Measurements from ENCODE around the gene UBE2L5. TPM values are rescaled to one million over a fixed set of nuclear protein-coding genes. Genes with fewer than 3 reads are reported as not detected.

The UBE2L5 gene
- total RNA-seq, 1 donor from 2014 or later: not detected

- TF ChIP-seq CTCF (conservative IDR thresholded peaks at IDR 0.05): peak; percentile 80
- peaks cover 8% of the 10 kb centered on the region for H3K27me3 Mint-ChIP-seq
- H3K27ac Mint-ChIP-seq: no peak overlapping the region
- peaks cover 23% of the 10 kb centered on the region for H3K4me1 Mint-ChIP-seq (ENCODE audit: unreplicated experiment)
- DNase-seq (ENCODE audit: extremely low spot score, unreplicated experiment): peak; percentile 93
- no peaks in the 10 kb centered on the region for H3K9me3 Mint-ChIP-seq
- peak overlapping the region; percentile 66 for H3K4me3 Mint-ChIP-seq
- no peaks in the 10 kb centered on the region for H3K36me3 Mint-ChIP-seq
These were observed 13.8 kb upstream of the UBE2L5 start for GRCh38 chr13:30408319-30409101.

- TF ChIP-seq CTCF (conservative IDR thresholded peaks at IDR 0.05): no peak
- peak overlapping the region; percentile 34 for H3K27ac Mint-ChIP-seq
- H3K4me1 Mint-ChIP-seq (ENCODE audit: unreplicated experiment): peaks cover 20% of the 10 kb centered on the region
These were observed 12.2 kb upstream of the UBE2L5 start for GRCh38 chr13:30409886-30410704.

GRCh38 chr13:30410705-30411125 is 11.6 kb upstream of the UBE2L5 start:
- H3K4me3 Mint-ChIP-seq: no peak overlapping the region
- DNase-seq (ENCODE audit: extremely low spot score, unreplicated experiment): no peak
- no peaks in the 10 kb centered on the region for H3K36me3 Mint-ChIP-seq
- peak overlapping the region; percentile 34 for H3K27ac Mint-ChIP-seq
- peaks cover 8% of the 10 kb centered on the region for H3K27me3 Mint-ChIP-seq
- H3K4me1 Mint-ChIP-seq (ENCODE audit: unreplicated experiment): peaks cover 15% of the 10 kb centered on the region
- H3K9me3 Mint-ChIP-seq: no peaks in the 10 kb centered on the region
- TF ChIP-seq CTCF (conservative IDR thresholded peaks at IDR 0.05): no peak

More at GRCh38 chr13:30409886-30410704, 12.2 kb upstream of the UBE2L5 start:
- Mint-ChIP-seq H3K9me3 (no peaks in the 10 kb centered on the region), H3K4me3 (no peak overlapping the region), H3K36me3 (no peaks in the 10 kb centered on the region), H3K27me3 (peaks cover 8% of the 10 kb centered on the region)
- no peak for DNase-seq (ENCODE audit: extremely low spot score, unreplicated experiment)

- H3K9me3 Mint-ChIP-seq: no peaks in the 10 kb centered on the region
- no peaks in the 10 kb centered on the region for H3K36me3 Mint-ChIP-seq
- H3K4me1 Mint-ChIP-seq (ENCODE audit: unreplicated experiment): peaks cover 6% of the 10 kb centered on the region
These were observed 9.9 kb upstream of the UBE2L5 start for GRCh38 chr13:30412346-30412745.

GRCh38 chr13:30413842-30414241 is 8.5 kb upstream of the UBE2L5 start:
- Mint-ChIP-seq H3K27ac (no peak overlapping the region), H3K4me1 (ENCODE audit: unreplicated experiment) (peaks cover 14% of the 10 kb centered on the region), H3K27me3 (peaks cover 12% of the 10 kb centered on the region), H3K36me3 (no peaks in the 10 kb centered on the region), H3K4me3 (no peak overlapping the region), H3K9me3 (no peaks in the 10 kb centered on the region)
- no peak for DNase-seq (ENCODE audit: extremely low spot score, unreplicated experiment)
- TF ChIP-seq CTCF (conservative IDR thresholded peaks at IDR 0.05): no peak

More at GRCh38 chr13:30412346-30412745, 9.9 kb upstream of the UBE2L5 start:
- H3K4me3 Mint-ChIP-seq: no peak overlapping the region
- peaks cover 8% of the 10 kb centered on the region for H3K27me3 Mint-ChIP-seq
- TF ChIP-seq CTCF (conservative IDR thresholded peaks at IDR 0.05): no peak
- H3K27ac Mint-ChIP-seq: no peak overlapping the region
- DNase-seq (ENCODE audit: extremely low spot score, unreplicated experiment): no peak
